HepG2 (cell line): ENCODE data around the gene GPS2. TPM values are rescaled to one million over a fixed set of nuclear protein-coding genes. Genes with fewer than 3 reads are reported as not detected.

Source experiments
- ATAC-seq: fragments of 200-7000 bp; cut with Tn5 transposase; 3 replicates; pipeline ENCODE4 v1.9.1; 2020; ENCODE audit warnings: mild to moderate bottlenecking, moderate library complexity
- BruUV-seq: library from RNA; stranded (reverse); fragments of 400-500 nt; replicated peaks from 2 replicates; lab custom pipeline; 2021; lab: Mats Ljungman, UMichigan
- CTCF ChIA-PET: fragments of 300-600 bp; formaldehyde crosslinking; extraction: SDS; loops from one replicate; lab custom pipeline; 2021; ENCODE audit warnings: low total read pairs, inconsistent platforms, low intra/inter-chr PET ratio; lab: Yijun Ruan, JAX
- POLR2A ChIA-PET: fragments of 350-600 bp; sonication (Branson Sonifier 250); formaldehyde crosslinking; loops from one replicate; lab custom pipeline; 2020; ENCODE audit warnings: antibody characterized with exemption, inconsistent platforms; lab: Yijun Ruan, JAX
- DNase-seq: peaks from one replicate; pipeline ENCODE4 v3.0.0-alpha.2; 2015; ENCODE audit warnings: low spot score
- FAIRE-seq: peaks from 3 replicates; lab custom pipeline; 2011; peaks lifted over from hg19 to GRCh38; lab: Jason Lieb, UNC
- H2AFZ ChIP-seq: one replicate; pipeline ENCODE4 v1.6.1; 2011; ENCODE audit warnings: low read length, inconsistent platforms
- H3K27ac ChIP-seq: fragments of 300-600 bp; 3 replicates; pipeline ENCODE4 v1.8.0; 2011; ENCODE audit warnings: mixed run types, mild to moderate bottlenecking, mixed read lengths, low read length, inconsistent platforms; ENCODE audit not compliant: insufficient read depth; ENCODE audit errors: extremely low read length
- H3K27me3 ChIP-seq, 2 experiments: fragments of 200-600 bp in 1 of 2; 2 replicates in 1 of 2; 3 replicates in 1 of 2; pipeline versions ENCODE4 v1.6.0 to v1.8.0; 2011; ENCODE audit warnings: low read length in 2 of 2, mild to moderate bottlenecking in 2 of 2, moderate library complexity in 2 of 2, inconsistent platforms in 1 of 2; ENCODE audit not compliant: insufficient read depth in 2 of 2, control insufficient read depth in 1 of 2
- H3K36me3 ChIP-seq, 2 experiments: fragments of 200-600 bp in 1 of 2; replicated peaks in 1 of 2; 2 replicates in 1 of 2; 3 replicates in 1 of 2; pipeline versions ENCODE4 v1.5.1 to v1.8.0; 2011; ENCODE audit warnings: low read length in 2 of 2, inconsistent platforms in 1 of 2; ENCODE audit not compliant: insufficient read depth in 2 of 2, control insufficient read depth in 1 of 2
- H3K4me1 ChIP-seq: 2 replicates; pipeline ENCODE4 v1.5.1; 2012; ENCODE audit warnings: low read length, inconsistent platforms; ENCODE audit not compliant: insufficient read depth
- H3K4me2 ChIP-seq: 2 replicates; pipeline ENCODE4 v1.6.0; 2011; ENCODE audit warnings: low read depth, low read length, inconsistent platforms
- H3K4me3 ChIP-seq, 3 experiments: fragments of 200-600 bp in 1 of 3; sonication (generic), shearing (Covaris generic) in 1 of 3; replicated peaks in 1 of 3; 2 replicates each; pipeline ENCODE4 v1.5.1; 2011 to 2016; ENCODE audit warnings: low read length in 3 of 3, inconsistent platforms in 2 of 3, low read depth in 2 of 3, mild to moderate bottlenecking in 2 of 3, control low read depth in 1 of 3, mixed read lengths in 1 of 3; ENCODE audit not compliant: insufficient read depth in 1 of 3
- H3K79me2 ChIP-seq: one replicate; pipeline ENCODE4 v1.6.1; 2011; ENCODE audit warnings: low read length, inconsistent platforms; ENCODE audit not compliant: insufficient read depth
- H3K9ac ChIP-seq: 2 replicates; pipeline ENCODE4 v1.6.0; 2011; ENCODE audit warnings: mild to moderate bottlenecking, low read depth, low read length, inconsistent platforms; ENCODE audit not compliant: insufficient read depth
- H3K9me3 ChIP-seq: 2 replicates; pipeline ENCODE4 v1.5.1; 2012; ENCODE audit warnings: mild to moderate bottlenecking, low read length
- H4K20me1 ChIP-seq: 2 replicates; pipeline ENCODE4 v1.6.0; 2011; ENCODE audit warnings: inconsistent platforms, mild to moderate bottlenecking, low read length, moderate library complexity; ENCODE audit not compliant: insufficient read depth
- E2F1 ChIP-seq: sonication (generic); formaldehyde crosslinking; IDR thresholded peaks from 2 replicates; pipeline ENCODE4 v1.5.0; 2020; ENCODE audit warnings: missing genetic modification reagents
- HDAC6 ChIP-seq: fragments of 200-600 bp; sonication (generic); IDR thresholded peaks from 2 replicates; pipeline ENCODE4 v1.7.0; 2017; ENCODE audit warnings: mild to moderate bottlenecking, antibody characterized with exemption, low read length, low read depth
- IKZF5 ChIP-seq: IDR thresholded peaks from 2 replicates; pipeline ENCODE4 v1.6.1; 2018; ENCODE audit warnings: missing genetic modification reagents, mild to moderate bottlenecking, missing compliant biosample characterization
- MAFG ChIP-seq: sonication (generic); formaldehyde crosslinking; IDR thresholded peaks from 2 replicates; pipeline ENCODE4 v1.5.1; 2020; ENCODE audit warnings: mild to moderate bottlenecking, missing genetic modification reagents
- MTA3 ChIP-seq: sonication (generic); formaldehyde crosslinking; IDR thresholded peaks from 2 replicates; pipeline ENCODE4 v1.4.0; 2020; ENCODE audit warnings: missing genetic modification reagents
- MYPOP ChIP-seq: sonication (generic); formaldehyde crosslinking; IDR thresholded peaks from 2 replicates; pipeline ENCODE4 v1.8.1; 2023; ENCODE audit warnings: mild to moderate bottlenecking, moderate library complexity, missing genetic modification reagents
- MZF1 ChIP-seq: sonication (generic); formaldehyde crosslinking; IDR thresholded peaks from 2 replicates; pipeline ENCODE4 v1.8.1; 2023; ENCODE audit warnings: mild to moderate bottlenecking, missing genetic modification reagents, borderline replicate concordance
- RNF219 ChIP-seq: sonication (generic); formaldehyde crosslinking; IDR thresholded peaks from 2 replicates; pipeline ENCODE4 v1.5.0; 2020; ENCODE audit warnings: mild to moderate bottlenecking, missing genetic modification reagents
- TGIF2 ChIP-seq: IDR thresholded peaks from 2 replicates; pipeline ENCODE4 v1.6.1; 2016; ENCODE audit warnings: control low read depth, missing compliant biosample characterization
- ZNF367 ChIP-seq: sonication (generic); formaldehyde crosslinking; IDR thresholded peaks from 2 replicates; pipeline ENCODE4 v1.4.0; 2020; ENCODE audit warnings: missing genetic modification reagents, borderline replicate concordance
- ZNF557 ChIP-seq: sonication (generic); formaldehyde crosslinking; IDR thresholded peaks from 2 replicates; pipeline ENCODE4 v1.4.0; 2020; ENCODE audit warnings: missing genetic modification reagents
- ZNF607 ChIP-seq: sonication (generic); formaldehyde crosslinking; IDR thresholded peaks from 2 replicates; pipeline ENCODE4 v1.5.1; 2020; ENCODE audit warnings: missing genetic modification reagents, mild to moderate bottlenecking, borderline replicate concordance
- ZNF784 ChIP-seq: sonication (generic); formaldehyde crosslinking; IDR thresholded peaks from 2 replicates; pipeline ENCODE4 v1.5.1; 2020; ENCODE audit warnings: missing genetic modification reagents, mild to moderate bottlenecking, borderline replicate concordance
- ZNF839 ChIP-seq: sonication (generic); formaldehyde crosslinking; IDR thresholded peaks from 2 replicates; pipeline ENCODE4 v1.4.0; 2020; ENCODE audit warnings: missing genetic modification reagents, mild to moderate bottlenecking, borderline replicate concordance
- ZNF891 ChIP-seq: sonication (generic); formaldehyde crosslinking; IDR thresholded peaks from 2 replicates; pipeline ENCODE4 v1.5.0; 2020; ENCODE audit warnings: mild to moderate bottlenecking, missing genetic modification reagents
- WGBS: methylation state at CpG from one replicate; pipeline ENCODE4 v1.1.6; 2017; ENCODE audit warnings: low lambda C conversion rate; 5-methylcytosine and 5-hydroxymethylcytosine counted together
- in situ Hi-C: cut with HindIII; loops from 2 replicates; pipeline ENCODE4 v1.10.0; 2017; ENCODE audit warnings: low pct_unique_long_range_greater_than_20kb; ENCODE audit not compliant: extremely low pct_ligation_motif_present
- intact Hi-C: fragments of 100-400 bp; cut with micrococcal nuclease; formaldehyde crosslinking; loops from one replicate; pipeline ENCODE4 v1.10.0; 2022; ENCODE audit not compliant: unreplicated experiment
- polyA plus RNA-seq, 8 experiments: library from polyadenylated mRNA; depleted of rRNA in 3 of 8; stranded (reverse) in 7 of 8; unstranded in 1 of 8; fragments of >200 nt; fragmentation: Illumina TruSeq in 4 of 8; extraction: Trizol in 4 of 8; gene quantifications; 2 replicates each; pipeline versions ENCODE4 v1.2.1 to v1.2.3, GENCODE V29; 2011 to 2016; ENCODE audit warnings: low read depth in 4 of 8, missing spikeins in 1 of 8, mixed read lengths in 1 of 8; ENCODE audit not compliant: insufficient read depth in 1 of 8
- total RNA-seq, 5 experiments: library from RNA; depleted of rRNA; stranded (reverse); fragments of >200 nt; fragmentation: Illumina TruSeq; extraction: Trizol; gene quantifications; 2 replicates each; pipeline ENCODE4 v1.2.3, GENCODE V29; 2016; ENCODE audit warnings: low read depth in 1 of 5

GPS2 gene
- total and polyA plus RNA-seq, 2 of the 13 experiments (the other 11 are each of a cell fraction or from before 2014, with no cell fraction given): 58.0 to 59.4 TPM

- ChIA-PET CTCF (interaction anchor here (1.2 to 2.9 kb wide), 7 partner anchors 12 to 235 kb away, joined by 3 to 43 read pairs (median 6); partner anchors contain the start of genes CTDNEP1 and ELP5), POLR2A (interaction anchor here (0.6 to 3.9 kb wide), 24 partner anchors 12 to 347 kb away, joined by 3 to 35 read pairs (median 6); partner anchors contain the start of genes ACADVL, ASGR2, CTDNEP1 and DLG4)
- in situ Hi-C loops: loop anchor here (10.0 kb wide), 1 partner anchor 236 kb away; the partner anchor contains the start of gene SLC16A11
- H3K9ac ChIP-seq: peak overlapping the region; percentile 27
- H3K4me2 ChIP-seq: peak overlapping the region; percentile 86
- peaks cover 38% of the 10 kb centered on the region for H3K4me1 ChIP-seq
- H4K20me1 ChIP-seq: no peaks in the 10 kb centered on the region
- H3K4me3 ChIP-seq: peak overlapping the region; percentile 23 to 87 (median 31); a peak in 5 of 6 replicates
- FAIRE-seq (peak; percentile 89), DNase-seq (peak; percentile 79), ATAC-seq (peak; percentile 72)
- no peaks in the 10 kb centered on the region for H3K27me3 ChIP-seq
- BruUV-seq: no TSS peak
- no peaks in the 10 kb centered on the region for H3K9me3 ChIP-seq
- H2AFZ ChIP-seq: no peak overlapping the region
- H3K27ac ChIP-seq: peak overlapping the region; percentile 59
- WGBS: 3% methylated on average over 16 of the region's 29 CpGs
- peaks cover 8% of the 10 kb centered on the region in 2 experiments; a peak in 4 of 5 replicates for H3K36me3 ChIP-seq
- no peaks in the 10 kb centered on the region for H3K79me2 ChIP-seq
- intact Hi-C loops: loop anchor here (1.0 to 5.0 kb wide), 4 partner anchors 16 to 66 kb away; partner anchors contain the start of gene GABARAP
- TF ChIP-seq ZNF557 (CRISPR knock-in tag): no peak
- TF ChIP-seq ZNF784 (CRISPR knock-in tag): 0 out of 2 replicates have a peak, but pooled peaks have one; percentile 72
- peak; percentile 73; the same call in 1 of the 2 replicates for TF ChIP-seq MYPOP (CRISPR knock-in tag)
- no peak for TF ChIP-seq HDAC6
- TF ChIP-seq ZNF891 (CRISPR knock-in tag): peak; percentile 90
- TF ChIP-seq ZNF367 (CRISPR knock-in tag): no peak
- peak; percentile 64; the same call in 1 of the 2 replicates for TF ChIP-seq ZNF607 (CRISPR knock-in tag)
- TF ChIP-seq ZNF839 (CRISPR knock-in tag): no peak
- no peak for TF ChIP-seq MZF1 (CRISPR knock-in tag)
- no peak for TF ChIP-seq MTA3 (CRISPR knock-in tag)
- TF ChIP-seq E2F1 (CRISPR knock-in tag): no peak
- no peak for TF ChIP-seq IKZF5 (CRISPR knock-in tag)
- no peak for TF ChIP-seq RNF219 (CRISPR knock-in tag)
- no peak for TF ChIP-seq MAFG
- TF ChIP-seq TGIF2 (CRISPR knock-in tag): peak; percentile 77; the same call in 1 of the 2 replicates
Observed at GRCh38 chr17:7280519-7281073, 34.6 kb downstream of the GPS2 start.
